ENCODE measurements around the gene DDO. TPM values are rescaled to one million over a fixed set of nuclear protein-coding genes. Genes with fewer than 3 reads are reported as not detected.

Gene DDO
- polyA plus RNA-seq, 1 donor from 2014 or later = not detected

- H3K79me2 ChIP-seq (replicated peaks; ENCODE audit: insufficient read depth, low read length) = no peaks in the 10 kb centered on the region
- no peaks in the 10 kb centered on the region for H4K20me1 ChIP-seq (ENCODE audit: insufficient read depth)
- no peak overlapping the region for H3K4me3 ChIP-seq (ENCODE audit: low read length)
- H3F3A ChIP-seq (ENCODE audit: insufficient read depth, low read length, poor library complexity, severe bottlenecking) = no peaks in the 10 kb centered on the region
- H3K9me3 ChIP-seq (ENCODE audit: low read length) = no peaks in the 10 kb centered on the region
- no peak overlapping the region for H2AFZ ChIP-seq (ENCODE audit: low read depth, low read length)
- H3K27me3 ChIP-seq (ENCODE audit: insufficient read depth, low read depth, low read length) = no peaks in the 10 kb centered on the region
- H3K9ac ChIP-seq (ENCODE audit: low read length) = no peak overlapping the region
- no peak overlapping the region for H3K27ac ChIP-seq (ENCODE audit: low read length)
- no peaks in the 10 kb centered on the region for H3K36me3 ChIP-seq (ENCODE audit: insufficient read depth, low read length)
- no peak for TF ChIP-seq EP300 (conservative IDR thresholded peaks at IDR 0.05; ENCODE audit: poor library complexity, severe bottlenecking)
- no peak for TF ChIP-seq REST (IDR thresholded peaks at IDR 0.05; ENCODE audit: borderline replicate concordance)
- no peak for TF ChIP-seq POLR2AphosphoS5 (IDR thresholded peaks at IDR 0.05)
- TF ChIP-seq CTCF (IDR thresholded peaks at IDR 0.05; ENCODE audit: poor library complexity, severe bottlenecking) = no peak
- TF ChIP-seq EZH2 (IDR thresholded peaks at IDR 0.05; ENCODE audit: borderline replicate concordance, insufficient read depth, low read length, poor library complexity, severe bottlenecking) = no peak
- no peak for TF ChIP-seq RAD21 (conservative IDR thresholded peaks at IDR 0.05)
- no peak for TF ChIP-seq MXI1 (conservative IDR thresholded peaks at IDR 0.05; ENCODE audit: poor library complexity, severe bottlenecking)
- TF ChIP-seq SMC3 (conservative IDR thresholded peaks at IDR 0.05; ENCODE audit: poor library complexity) = no peak
- TF ChIP-seq TAF1 (IDR thresholded peaks at IDR 0.05; ENCODE audit: low read depth) = no peak
- no peaks in the 10 kb centered on the region for H3K9me2 ChIP-seq (ENCODE audit: insufficient read depth, low read length)
- no peak overlapping the region for H3K4me2 ChIP-seq (ENCODE audit: low read length)
Measured at GRCh38 chr6:110449541-110449895, 34.1 kb upstream of the DDO start.

- Histone ChIP-seq H3K27ac (ENCODE audit: low read length) (no peak overlapping the region), H3K4me3 (ENCODE audit: low read length) (no peak overlapping the region), H3K27me3 (ENCODE audit: insufficient read depth, low read depth, low read length) (no peaks in the 10 kb centered on the region), H3K9me2 (ENCODE audit: insufficient read depth, low read length) (no peaks in the 10 kb centered on the region), H3K79me2 (replicated peaks; ENCODE audit: insufficient read depth, low read length) (no peaks in the 10 kb centered on the region), H4K20me1 (ENCODE audit: insufficient read depth) (no peaks in the 10 kb centered on the region), H3K36me3 (ENCODE audit: insufficient read depth, low read length) (no peaks in the 10 kb centered on the region), H3K4me2 (ENCODE audit: low read length) (no peak overlapping the region), H2AFZ (ENCODE audit: low read depth, low read length) (no peak overlapping the region), H3K9me3 (ENCODE audit: low read length) (no peaks in the 10 kb centered on the region), H3F3A (ENCODE audit: insufficient read depth, low read length, poor library complexity, severe bottlenecking) (no peaks in the 10 kb centered on the region), H3K9ac (ENCODE audit: low read length) (no peak overlapping the region)
- TF ChIP-seq REST (IDR thresholded peaks at IDR 0.05; ENCODE audit: borderline replicate concordance) = no peak
- no peak for TF ChIP-seq TAF1 (IDR thresholded peaks at IDR 0.05; ENCODE audit: low read depth)
- no peak for TF ChIP-seq POLR2AphosphoS5 (IDR thresholded peaks at IDR 0.05)
- TF ChIP-seq EP300 (conservative IDR thresholded peaks at IDR 0.05; ENCODE audit: poor library complexity, severe bottlenecking) = no peak
- TF ChIP-seq CTCF (IDR thresholded peaks at IDR 0.05; ENCODE audit: poor library complexity, severe bottlenecking) = no peak
- no peak for TF ChIP-seq SMC3 (conservative IDR thresholded peaks at IDR 0.05; ENCODE audit: poor library complexity)
- TF ChIP-seq EZH2 (IDR thresholded peaks at IDR 0.05; ENCODE audit: borderline replicate concordance, insufficient read depth, low read length, poor library complexity, severe bottlenecking) = no peak
- no peak for TF ChIP-seq MXI1 (conservative IDR thresholded peaks at IDR 0.05; ENCODE audit: poor library complexity, severe bottlenecking)
- TF ChIP-seq RAD21 (conservative IDR thresholded peaks at IDR 0.05) = no peak
Measured at GRCh38 chr6:110448846-110449540, 33.6 kb upstream of the DDO start.

Measured in neural cell (in vitro differentiated cells).